HepG2 (cell line): ENCODE results near the gene ZPR1. TPM values are rescaled to one million over a fixed set of nuclear protein-coding genes. Genes with fewer than 3 reads are reported as not detected.

Experiments
- ATF5 ChIP-seq: sonication (generic); formaldehyde crosslinking; IDR thresholded peaks from 2 replicates; pipeline ENCODE4 v1.4.0; 2020; ENCODE audit warnings: mild to moderate bottlenecking, low read depth, missing genetic modification reagents
- CCDC6 ChIP-seq: sonication (generic); formaldehyde crosslinking; IDR thresholded peaks from 2 replicates; pipeline ENCODE4 v1.8.1; 2022; ENCODE audit warnings: mild to moderate bottlenecking, missing genetic modification reagents, moderate library complexity
- FOXP1 ChIP-seq, 2 experiments: fragments of 450-650 bp in 1 of 2; IDR thresholded peaks; 2 replicates each; pipeline ENCODE4 v1.6.1; 2017 to 2018; ENCODE audit warnings: antibody characterized with exemption in 1 of 2
- HMG20B ChIP-seq: conservative IDR thresholded peaks from 2 replicates; pipeline ENCODE4 v1.6.1; 2016; ENCODE audit warnings: missing genetic modification reagents, missing compliant biosample characterization
- MNT ChIP-seq: fragments of 450-650 bp; IDR thresholded peaks from 2 replicates; pipeline ENCODE4 v1.6.1; 2016
- RARA ChIP-seq: IDR thresholded peaks from 2 replicates; pipeline ENCODE4 v1.6.1; 2016; ENCODE audit warnings: missing genetic modification reagents, missing compliant biosample characterization
- SIX4 ChIP-seq: sonication (generic); formaldehyde crosslinking; IDR thresholded peaks from 2 replicates; pipeline ENCODE4 v1.4.0; 2020; ENCODE audit warnings: missing genetic modification reagents
- SOX13 ChIP-seq, 3 experiments: fragments of 450-650 bp in 1 of 3; sonication (generic) in 1 of 3; formaldehyde crosslinking in 1 of 3; IDR thresholded peaks in 2 of 3; conservative IDR thresholded peaks in 1 of 3; 2 replicates each; pipeline versions ENCODE4 v1.5.0 to v1.6.1; 2016 to 2020; ENCODE audit warnings: antibody characterized with exemption in 1 of 3, mild to moderate bottlenecking in 1 of 3, missing compliant biosample characterization in 1 of 3, missing genetic modification reagents in 1 of 3, moderate library complexity in 1 of 3
- STAT6 ChIP-seq: sonication (generic); formaldehyde crosslinking; IDR thresholded peaks from 2 replicates; pipeline ENCODE4 v1.4.0; 2020; ENCODE audit warnings: missing genetic modification reagents, mild to moderate bottlenecking, borderline replicate concordance
- ZBED4 ChIP-seq: sonication (generic); formaldehyde crosslinking; IDR thresholded peaks from 2 replicates; pipeline ENCODE4 v1.4.0; 2020; ENCODE audit warnings: missing genetic modification reagents, borderline replicate concordance
- ZBTB7B ChIP-seq: sonication (generic); formaldehyde crosslinking; IDR thresholded peaks from 2 replicates; pipeline ENCODE4 v1.4.0; 2020; ENCODE audit warnings: missing genetic modification reagents
- ZNF564 ChIP-seq: sonication (generic); formaldehyde crosslinking; IDR thresholded peaks from 2 replicates; pipeline ENCODE4 v1.8.1; 2023; ENCODE audit warnings: mild to moderate bottlenecking, missing genetic modification reagents
- ZNF616 ChIP-seq: sonication (generic); formaldehyde crosslinking; IDR thresholded peaks from 2 replicates; pipeline ENCODE4 v1.5.0; 2020; ENCODE audit warnings: low read depth, mild to moderate bottlenecking, missing genetic modification reagents
- ZNF672 ChIP-seq: sonication (generic); formaldehyde crosslinking; IDR thresholded peaks from 2 replicates; pipeline ENCODE4 v1.8.1; 2022; ENCODE audit warnings: missing genetic modification reagents
- ZNF879 ChIP-seq: sonication (generic); formaldehyde crosslinking; IDR thresholded peaks from 2 replicates; pipeline ENCODE4 v1.8.1; 2023; ENCODE audit warnings: missing genetic modification reagents
- polyA plus RNA-seq, 8 experiments: library from polyadenylated mRNA; depleted of rRNA in 3 of 8; stranded (reverse) in 7 of 8; unstranded in 1 of 8; fragments of >200 nt; fragmentation: Illumina TruSeq in 4 of 8; extraction: Trizol in 4 of 8; gene quantifications; 2 replicates each; pipeline versions ENCODE4 v1.2.1 to v1.2.3, GENCODE V29; 2011 to 2016; ENCODE audit warnings: low read depth in 4 of 8, missing spikeins in 1 of 8, mixed read lengths in 1 of 8; ENCODE audit not compliant: insufficient read depth in 1 of 8
- total RNA-seq, 5 experiments: library from RNA; depleted of rRNA; stranded (reverse); fragments of >200 nt; fragmentation: Illumina TruSeq; extraction: Trizol; gene quantifications; 2 replicates each; pipeline ENCODE4 v1.2.3, GENCODE V29; 2016; ENCODE audit warnings: low read depth in 1 of 5

Gene ZPR1
- total and polyA plus RNA-seq, 2 of the 13 experiments (the other 11 are each of a cell fraction or from before 2014, with no cell fraction given), result 40.0 to 79.3 TPM

GRCh38 chr11:116829525-116830183, 41.8 kb upstream of the ZPR1 start, which contains the start of gene APOC3 (continued):
- TF ChIP-seq SOX13 (IDR thresholded peaks at IDR 0.05) (no peak), SOX13 (CRISPR knock-in tag; conservative IDR thresholded peaks at IDR 0.05 in 1 of 2, IDR thresholded peaks at IDR 0.05 in 1 of 2) (peak in 1 of 2 experiments; percentile 82; a peak in 2 of 4 replicates), ZNF879 (CRISPR knock-in tag) (no peak; the same call in 1 of the 2 replicates), STAT6 (CRISPR knock-in tag) (no peak), ZNF672 (CRISPR knock-in tag) (no peak), ZBTB7B (peak; percentile 71; the same call in 1 of the 2 replicates), ATF5 (CRISPR knock-in tag) (no peak), ZNF564 (CRISPR knock-in tag) (no peak), SIX4 (CRISPR knock-in tag) (no peak), HMG20B (peak; percentile 40; the same call in 1 of the 2 replicates), ZBED4 (CRISPR knock-in tag) (peak; percentile 77; the same call in 1 of the 2 replicates), CCDC6 (peak; percentile 13; the same call in 1 of the 2 replicates), RARA (CRISPR knock-in tag) (peak; percentile 85), ZNF616 (CRISPR knock-in tag) (no peak), MNT (no peak), FOXP1 (IDR thresholded peaks at IDR 0.05) (no peak), FOXP1 (CRISPR knock-in tag; IDR thresholded peaks at IDR 0.05) (peak; percentile 45; the same call in 1 of the 2 replicates)
